Astrocyte (in vitro differentiated cells and primary cell): ENCODE measurements around the gene ADARB2. TPM values are rescaled to one million over a fixed set of nuclear protein-coding genes. Genes with fewer than 3 reads are reported as not detected.

Source experiments
- DNase-seq: peaks from one replicate; pipeline ENCODE4 v3.0.0-alpha.2; 2010; ENCODE audit warnings: low read depth
- FAIRE-seq: peaks from 2 replicates; lab custom pipeline; 2011; peaks lifted over from hg19 to GRCh38; lab: Jason Lieb, UNC
- H2AFZ ChIP-seq: 2 replicates; pipeline ENCODE4 v1.6.0; 2012; ENCODE audit warnings: low read depth, low read length, inconsistent platforms
- H3K27ac ChIP-seq: 2 replicates; pipeline ENCODE4 v1.5.1; 2011; ENCODE audit warnings: low read depth, low read length, inconsistent platforms
- H3K27me3 ChIP-seq: 2 replicates; pipeline ENCODE4 v1.6.0; 2011; ENCODE audit warnings: low read length, inconsistent platforms; ENCODE audit not compliant: insufficient read depth
- H3K36me3 ChIP-seq: 2 replicates; pipeline ENCODE4 v1.5.1; 2011; ENCODE audit warnings: low read length, inconsistent platforms; ENCODE audit not compliant: insufficient read depth
- H3K4me1 ChIP-seq: 2 replicates; pipeline ENCODE4 v1.5.1; 2011; ENCODE audit warnings: low read length, inconsistent platforms; ENCODE audit not compliant: insufficient read depth
- H3K4me2 ChIP-seq: 2 replicates; pipeline ENCODE4 v1.6.0; 2012; ENCODE audit warnings: low read length, inconsistent platforms
- H3K4me3 ChIP-seq: 2 replicates; pipeline ENCODE4 v1.5.1; 2011; ENCODE audit warnings: low read depth, mild to moderate bottlenecking, low read length, inconsistent platforms; ENCODE audit not compliant: insufficient read depth
- H3K79me2 ChIP-seq: 2 replicates; pipeline ENCODE4 v1.6.0; 2012; ENCODE audit warnings: mild to moderate bottlenecking, low read length, inconsistent platforms; ENCODE audit not compliant: insufficient read depth
- H3K9ac ChIP-seq: 2 replicates; pipeline ENCODE4 v1.6.0; 2012; ENCODE audit warnings: mild to moderate bottlenecking, low read length, inconsistent platforms
- H3K9me3 ChIP-seq: 2 replicates; pipeline ENCODE4 v1.5.1; 2012; ENCODE audit warnings: low read depth, mild to moderate bottlenecking, low read length, inconsistent platforms; ENCODE audit not compliant: insufficient read depth
- H4K20me1 ChIP-seq: 2 replicates; pipeline ENCODE4 v1.6.0; 2012; ENCODE audit warnings: low read length, inconsistent platforms; ENCODE audit not compliant: insufficient read depth
- H3K27ac Mint-ChIP-seq: one replicate; pipeline ENCODE4 v1.8.0; 2021; ENCODE audit warnings: mild to moderate bottlenecking, mixed read lengths; ENCODE audit not compliant: unreplicated experiment
- H3K27me3 Mint-ChIP-seq: one replicate; pipeline ENCODE4 v1.8.0; 2021; ENCODE audit warnings: low read depth, mixed read lengths; ENCODE audit not compliant: unreplicated experiment
- H3K36me3 Mint-ChIP-seq: one replicate; pipeline ENCODE4 v1.8.0; 2021; ENCODE audit warnings: low read depth, mixed read lengths; ENCODE audit not compliant: unreplicated experiment
- H3K4me1 Mint-ChIP-seq: one replicate; pipeline ENCODE4 v1.8.0; 2021; ENCODE audit warnings: low read depth, mixed read lengths; ENCODE audit not compliant: unreplicated experiment
- H3K4me3 Mint-ChIP-seq: one replicate; pipeline ENCODE4 v1.8.0; 2021; ENCODE audit warnings: mild to moderate bottlenecking, moderate library complexity, mixed read lengths; ENCODE audit not compliant: unreplicated experiment
- H3K9me3 Mint-ChIP-seq: one replicate; pipeline ENCODE4 v1.8.0; 2021; ENCODE audit warnings: mild to moderate bottlenecking, mixed read lengths; ENCODE audit not compliant: unreplicated experiment
- CTCF ChIP-seq: IDR thresholded peaks from 2 replicates; pipeline ENCODE4 v1.5.1; 2011; ENCODE audit warnings: low read depth, mild to moderate bottlenecking, inconsistent platforms, low read length, moderate library complexity; ENCODE audit not compliant: insufficient read depth
- EZH2 ChIP-seq: IDR thresholded peaks from 2 replicates; pipeline ENCODE4 v1.6.1; 2012; ENCODE audit warnings: mild to moderate bottlenecking, low read length, inconsistent platforms; ENCODE audit not compliant: insufficient read depth
- total RNA-seq: library from RNA; stranded (reverse); gene quantifications from 2 replicates; pipeline ENCODE4 v1.2.1, GENCODE V29; 2021

ADARB2 gene
- total RNA-seq, 1 donor from 2014 or later = 0.18 TPM

DNA sequence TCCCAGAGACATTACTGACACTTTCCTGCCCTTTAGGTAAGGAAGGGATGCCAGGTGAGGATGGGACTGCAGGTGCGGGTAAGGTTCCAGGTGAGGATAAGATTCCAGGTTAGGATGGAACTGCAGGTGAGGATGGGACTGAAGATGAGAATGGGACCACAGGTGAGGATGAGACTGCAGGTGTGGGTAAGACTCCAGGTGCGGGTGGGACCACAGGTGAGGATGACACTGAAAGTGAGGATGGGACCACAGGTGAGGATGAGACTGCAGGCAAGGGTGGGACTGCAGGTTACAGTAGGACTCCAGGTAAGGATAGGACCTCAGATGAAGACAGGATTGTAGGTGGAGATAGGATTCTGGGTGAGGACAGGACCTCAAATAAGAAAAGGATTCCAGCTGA, 358.9 kb downstream of the ADARB2 start:
- no peaks in the 10 kb centered on the region for H3K79me2 ChIP-seq
- no peak overlapping the region for H2AFZ ChIP-seq
- TF ChIP-seq EZH2 (no peak), CTCF (no peak)
- no peaks in the 10 kb centered on the region for H4K20me1 ChIP-seq
- H3K36me3 ChIP-seq = no peaks in the 10 kb centered on the region
- H3K4me1 Mint-ChIP-seq = no peaks in the 10 kb centered on the region
- H3K36me3 Mint-ChIP-seq = no peaks in the 10 kb centered on the region
- no peaks in the 10 kb centered on the region for H3K4me1 ChIP-seq
- no peak overlapping the region for H3K4me3 Mint-ChIP-seq
- H3K9me3 ChIP-seq = no peaks in the 10 kb centered on the region
- peaks cover 2% of the 10 kb centered on the region for H3K9me3 Mint-ChIP-seq
- no peak overlapping the region for H3K27ac Mint-ChIP-seq
- no peak overlapping the region for H3K4me3 ChIP-seq
- no peak overlapping the region for H3K27ac ChIP-seq
- peaks cover 3% of the 10 kb centered on the region for H3K27me3 ChIP-seq
- no peak overlapping the region for H3K4me2 ChIP-seq
- FAIRE-seq = no peak
- H3K9ac ChIP-seq = no peak overlapping the region
- no peak for DNase-seq
- H3K27me3 Mint-ChIP-seq = peaks cover 43% of the 10 kb centered on the region

- Mint-ChIP-seq H3K36me3 (no peaks in the 10 kb centered on the region), H3K9me3 (peaks cover 2% of the 10 kb centered on the region), H3K27ac (no peak overlapping the region), H3K4me3 (no peak overlapping the region), H3K4me1 (no peaks in the 10 kb centered on the region), H3K27me3 (peaks cover 43% of the 10 kb centered on the region)
- Histone ChIP-seq H3K79me2 (no peaks in the 10 kb centered on the region), H3K4me2 (no peak overlapping the region), H3K9ac (no peak overlapping the region), H3K27ac (no peak overlapping the region), H3K4me1 (no peaks in the 10 kb centered on the region), H3K36me3 (no peaks in the 10 kb centered on the region), H3K9me3 (no peaks in the 10 kb centered on the region), H2AFZ (no peak overlapping the region), H3K4me3 (no peak overlapping the region), H4K20me1 (no peaks in the 10 kb centered on the region), H3K27me3 (peaks cover 3% of the 10 kb centered on the region)
- no peak for DNase-seq
- no peak for FAIRE-seq
- TF ChIP-seq CTCF (no peak), EZH2 (no peak)
Measured at GRCh38 chr10:1377740-1378397, 359.5 kb downstream of the ADARB2 start.

DNA sequence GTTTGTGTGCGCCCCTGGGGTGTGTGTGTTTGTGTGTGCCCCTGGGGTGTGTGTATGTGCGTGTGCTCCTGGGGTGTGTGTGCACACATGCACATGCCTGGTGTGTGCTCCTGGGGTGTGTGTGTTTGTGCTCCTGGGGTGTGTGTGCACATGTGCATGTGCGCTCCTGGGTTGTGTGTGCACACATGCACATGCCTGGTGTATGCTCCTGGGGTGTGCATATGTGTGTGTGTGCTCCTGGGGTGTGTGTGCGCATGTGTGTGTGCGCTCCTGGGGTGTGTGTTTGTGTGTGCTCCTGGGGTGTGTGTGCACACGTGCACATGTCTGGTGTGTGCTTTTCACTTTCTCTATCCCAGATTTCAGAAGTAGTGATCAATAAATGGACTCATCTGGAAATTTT, 360.1 kb downstream of the ADARB2 start:
- Mint-ChIP-seq H3K4me1 (no peaks in the 10 kb centered on the region), H3K4me3 (no peak overlapping the region), H3K27me3 (peaks cover 43% of the 10 kb centered on the region), H3K9me3 (peaks cover 2% of the 10 kb centered on the region), H3K27ac (no peak overlapping the region), H3K36me3 (no peaks in the 10 kb centered on the region)
- no peaks in the 10 kb centered on the region for H3K36me3 ChIP-seq
- no peak overlapping the region for H3K4me3 ChIP-seq
- H4K20me1 ChIP-seq = no peaks in the 10 kb centered on the region
- H2AFZ ChIP-seq = no peak overlapping the region
- FAIRE-seq = no peak
- no peaks in the 10 kb centered on the region for H3K4me1 ChIP-seq
- TF ChIP-seq CTCF (no peak), EZH2 (no peak)
- no peaks in the 10 kb centered on the region for H3K9me3 ChIP-seq
- H3K27me3 ChIP-seq = peaks cover 3% of the 10 kb centered on the region
- no peaks in the 10 kb centered on the region for H3K79me2 ChIP-seq
- H3K27ac ChIP-seq = no peak overlapping the region
- no peak overlapping the region for H3K9ac ChIP-seq
- no peak overlapping the region for H3K4me2 ChIP-seq
- DNase-seq = no peak
